NCI-H2107 treated with DMSO at 0.1 percent for 48 hours (cell line): ENCODE measurements around the gene LIMS1.
"Not testable (repeated sequence)": the region's sequence is repeated elsewhere in the genome, so short reads cannot be mapped to it uniquely, and the experiment has no call there.

ENCODE experiments used
- DNase-seq: peaks from one replicate; lab custom pipeline; 2025; ENCODE audit not compliant: unreplicated experiment; lab: John Stamatoyannopoulos, UW

LIMS1 gene

DNA sequence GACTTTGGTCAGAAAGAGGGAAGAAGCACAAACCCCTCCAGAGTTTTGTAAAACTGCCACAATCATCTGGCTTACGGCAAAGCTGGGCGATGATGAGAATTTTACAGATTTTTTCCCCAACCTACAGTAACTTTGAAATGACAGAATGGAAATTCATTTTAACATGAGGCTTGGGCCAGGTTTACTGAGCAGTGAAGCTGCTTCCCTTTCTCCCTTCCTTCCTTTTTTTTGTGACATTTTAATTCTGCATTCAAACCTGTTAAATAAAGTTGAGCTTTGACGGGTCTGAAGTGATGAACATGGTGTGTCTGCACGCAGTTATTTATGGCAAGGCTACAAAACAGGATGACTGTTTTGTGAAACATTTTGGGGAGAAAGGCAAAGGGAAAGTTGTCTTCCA lies 123.2 kb downstream of the LIMS1 start:
- DNase-seq, result not testable (repeated sequence)

DNA sequence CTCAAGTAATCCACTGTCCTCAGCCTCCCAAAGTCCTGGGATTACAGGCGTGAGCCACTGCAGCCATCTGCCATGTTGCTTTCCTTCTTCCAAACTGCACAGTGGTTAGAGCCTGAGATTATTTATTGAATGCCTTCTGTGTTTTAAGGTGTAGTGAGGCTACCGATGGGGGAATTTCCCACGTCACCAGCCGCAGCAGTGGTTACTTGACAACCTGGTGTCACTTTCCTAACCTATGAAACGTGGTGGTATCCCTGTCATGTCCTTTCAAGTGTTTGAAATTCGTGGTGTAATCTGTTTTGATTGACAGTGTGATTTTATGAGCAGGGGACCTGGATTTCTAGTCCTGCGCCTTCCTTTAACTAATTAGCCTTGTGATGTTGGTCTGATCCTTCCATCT lies 124.3 kb downstream of the LIMS1 start:
- DNase-seq, result not testable (repeated sequence)

DNA sequence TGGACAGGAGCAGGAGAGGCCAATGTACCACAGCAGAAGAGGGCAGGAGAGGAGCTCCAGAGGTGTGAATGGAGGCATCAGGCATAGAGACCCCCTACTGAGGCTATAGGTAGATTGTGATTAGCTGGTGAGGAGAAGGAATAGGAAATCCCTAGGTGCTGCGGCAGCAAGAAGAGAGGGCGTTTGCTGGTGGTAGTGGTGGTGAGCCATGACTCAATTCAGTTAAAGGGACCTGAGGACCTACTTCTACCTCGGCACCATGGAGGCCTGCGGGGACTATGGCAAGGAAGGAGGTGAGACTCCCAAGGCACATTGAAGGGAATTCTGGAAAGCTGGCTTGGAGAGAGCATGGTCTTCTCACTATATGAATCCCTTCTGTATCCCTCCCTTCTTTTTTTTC lies 127.2 kb downstream of the LIMS1 start:
- not testable (repeated sequence) for DNase-seq

DNA sequence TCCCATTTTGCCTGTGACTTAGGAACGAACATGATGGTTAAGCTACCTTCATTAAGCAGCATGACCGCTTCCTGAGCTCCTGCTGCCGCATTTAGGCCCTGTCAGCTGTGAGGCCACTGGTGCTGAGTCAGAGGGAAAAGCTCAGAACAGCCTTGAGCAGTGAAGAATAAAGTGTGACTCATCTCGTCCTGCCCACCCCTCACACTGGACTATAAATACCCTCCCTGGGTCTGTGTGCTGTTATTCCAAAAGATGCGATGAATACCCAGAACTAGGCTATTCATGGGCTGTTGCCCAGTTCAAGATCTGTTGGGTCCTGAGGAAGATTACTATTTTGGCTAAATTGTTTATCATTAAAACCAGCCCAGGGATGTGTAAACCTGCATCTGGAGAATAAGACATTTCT lies 127.9 kb downstream of the LIMS1 start:
- not testable (repeated sequence) for DNase-seq

DNA sequence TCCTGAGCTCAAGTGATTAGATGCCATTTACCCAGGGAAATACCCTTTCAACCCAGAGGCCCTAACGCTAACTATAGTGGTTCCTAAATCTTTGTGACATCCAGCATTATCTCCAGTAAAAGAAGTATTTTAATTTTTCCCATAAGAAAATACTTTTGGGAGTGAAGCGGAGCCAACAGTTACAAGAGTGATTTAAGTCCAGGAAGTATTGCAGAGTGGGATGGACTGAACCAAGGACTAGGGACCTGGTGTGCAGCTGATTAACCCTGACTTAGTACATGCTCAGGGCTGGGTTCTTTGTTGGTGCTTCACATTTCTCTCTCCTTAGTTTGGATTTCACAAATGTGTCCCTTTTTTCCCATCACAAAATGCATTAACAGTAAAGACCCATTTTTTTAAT lies 129.1 kb downstream of the LIMS1 start:
- not testable (repeated sequence) for DNase-seq

DNA sequence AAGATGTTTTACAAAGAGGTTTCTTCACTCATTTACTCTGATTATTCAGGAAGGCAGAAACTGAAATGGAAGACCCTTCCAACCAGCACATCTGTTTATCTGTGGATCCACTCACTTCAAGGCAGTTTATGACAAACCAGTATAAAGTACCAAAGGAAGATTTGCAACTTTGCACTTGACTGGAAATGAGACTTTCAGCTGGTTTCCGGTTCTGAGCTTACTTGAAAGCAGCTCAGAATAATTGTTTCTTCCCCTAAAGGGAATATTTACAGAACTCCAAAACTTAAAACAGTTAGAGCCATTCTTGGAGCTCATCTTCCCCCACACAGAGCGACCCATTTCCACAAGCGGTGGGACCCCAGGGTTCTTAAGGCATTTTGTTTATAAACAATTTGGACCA lies 129.8 kb downstream of the LIMS1 start:
- DNase-seq, result not testable (repeated sequence)

DNA sequence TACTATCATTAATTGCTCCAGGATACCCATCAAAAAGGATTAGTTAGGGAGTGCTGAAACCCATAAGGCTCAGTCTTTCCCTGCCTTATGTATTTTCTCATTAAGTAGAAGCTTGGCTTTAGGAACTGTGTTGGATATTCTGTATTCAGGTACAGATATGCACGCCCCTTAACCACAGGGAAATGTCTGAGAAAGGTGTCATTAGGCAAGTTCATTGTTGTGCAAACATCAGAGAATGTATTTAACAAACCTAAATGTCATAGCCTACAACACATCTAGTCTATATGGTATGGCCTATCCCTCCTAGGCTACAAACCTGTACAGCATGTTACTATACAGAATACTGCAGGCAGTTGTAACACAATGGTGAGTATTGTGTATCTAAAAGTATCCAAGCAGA lies 130.7 kb downstream of the LIMS1 start:
- not testable (repeated sequence) for DNase-seq

DNA sequence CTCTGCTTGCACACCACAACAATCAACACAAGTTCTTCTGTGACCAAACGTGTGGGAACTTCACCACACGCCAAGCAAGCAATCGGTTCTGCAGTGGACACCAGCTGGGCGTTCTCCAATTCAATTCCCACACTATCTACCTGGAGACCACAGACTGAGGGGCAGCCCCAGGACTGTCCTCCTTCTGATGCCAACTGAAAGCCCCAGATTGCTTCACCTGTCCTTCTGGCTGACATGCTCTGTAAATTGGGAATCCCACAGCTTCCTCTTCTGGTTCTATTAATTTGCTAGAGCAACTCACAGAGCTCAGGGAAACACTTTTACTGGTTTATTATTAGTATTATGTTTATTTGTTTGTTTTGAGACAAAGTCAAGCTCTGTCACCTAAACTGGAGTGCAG lies 131.7 kb downstream of the LIMS1 start:
- not testable (repeated sequence) for DNase-seq

DNA sequence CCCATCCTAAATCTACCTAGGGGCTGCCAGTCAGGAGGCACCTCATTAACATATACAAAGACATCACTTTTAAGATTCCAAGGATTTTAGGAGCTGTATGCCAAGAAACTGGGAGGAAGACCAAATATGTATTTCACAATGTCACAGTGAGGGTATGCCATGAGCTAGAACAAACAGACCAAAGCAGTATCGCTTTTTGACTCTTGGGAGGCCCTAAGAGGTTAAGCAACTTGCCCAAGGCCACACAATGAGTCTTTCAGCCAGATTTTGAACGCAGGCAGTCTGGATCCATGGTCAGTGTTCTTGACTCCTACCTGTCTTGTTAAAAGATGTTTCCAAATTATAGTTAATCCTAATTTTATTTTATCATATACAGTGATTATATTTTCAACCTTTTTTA lies 132.9 kb downstream of the LIMS1 start:
- DNase-seq, result not testable (repeated sequence)

DNA sequence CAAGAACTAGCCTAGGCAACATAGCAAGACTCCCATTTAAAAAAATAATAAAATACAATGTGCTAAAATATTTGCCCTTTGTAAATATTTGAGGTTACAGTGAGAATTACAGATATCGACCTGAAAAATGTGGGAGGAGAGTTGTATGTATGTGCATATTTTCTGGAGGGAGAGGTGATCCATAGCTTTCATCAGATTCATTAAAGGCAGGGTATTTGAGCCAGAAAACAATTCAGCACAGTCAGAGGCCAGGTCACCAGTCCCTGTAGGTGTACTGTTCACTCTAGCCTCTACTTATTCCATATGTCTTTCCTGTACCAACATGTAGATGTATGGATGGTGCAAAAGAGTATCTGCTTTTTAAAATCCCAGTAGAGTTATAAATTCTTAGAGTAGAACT lies 136.0 kb downstream of the LIMS1 start:
- DNase-seq, result not testable (repeated sequence)

DNA sequence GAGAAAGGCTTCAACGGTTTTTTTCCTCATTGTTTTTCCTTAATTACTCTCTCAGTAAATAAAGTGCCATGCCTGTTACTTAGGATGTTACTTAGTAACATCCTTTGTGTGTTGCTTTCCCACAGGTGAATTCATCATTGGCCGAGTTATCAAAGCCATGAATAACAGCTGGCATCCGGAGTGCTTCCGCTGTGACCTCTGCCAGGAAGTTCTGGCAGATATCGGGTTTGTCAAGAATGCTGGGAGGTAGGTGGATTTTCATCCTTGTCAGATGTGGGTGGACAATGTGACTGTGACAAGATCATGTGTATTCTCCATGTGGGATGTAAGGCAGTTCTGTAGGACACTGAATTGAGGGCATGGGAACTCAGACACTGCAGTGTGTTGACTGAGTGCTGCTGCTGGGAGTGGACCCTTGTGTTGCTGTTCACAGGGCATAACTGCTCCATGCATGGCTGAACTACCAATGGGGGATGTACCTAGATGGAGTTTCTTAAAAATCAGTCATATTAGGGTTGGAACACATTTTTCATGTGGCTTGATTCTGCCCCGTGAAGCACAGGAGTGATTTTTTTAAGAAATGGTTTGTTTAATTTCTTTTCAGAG lies 138.0 kb downstream of the LIMS1 start:
- DNase-seq, result not testable (repeated sequence)

DNA sequence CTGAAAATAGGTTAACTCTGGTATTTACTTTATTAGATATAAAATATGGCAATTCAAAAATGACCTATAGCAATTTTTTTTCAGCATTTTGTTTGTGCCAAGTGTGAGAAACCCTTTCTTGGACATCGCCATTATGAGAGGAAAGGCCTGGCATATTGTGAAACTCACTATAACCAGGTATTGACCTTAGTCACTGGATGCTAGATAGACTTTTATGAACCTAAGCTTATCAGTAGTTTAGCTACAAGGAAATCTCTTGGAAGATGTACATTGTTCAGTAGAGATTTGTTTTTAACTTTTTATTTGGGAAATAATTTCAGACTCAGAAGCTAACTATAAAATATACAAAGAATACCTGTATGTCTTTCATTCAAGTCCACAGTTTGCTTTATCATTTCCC lies 142.3 kb downstream of the LIMS1 start:
- DNase-seq, result not testable (repeated sequence)

DNA sequence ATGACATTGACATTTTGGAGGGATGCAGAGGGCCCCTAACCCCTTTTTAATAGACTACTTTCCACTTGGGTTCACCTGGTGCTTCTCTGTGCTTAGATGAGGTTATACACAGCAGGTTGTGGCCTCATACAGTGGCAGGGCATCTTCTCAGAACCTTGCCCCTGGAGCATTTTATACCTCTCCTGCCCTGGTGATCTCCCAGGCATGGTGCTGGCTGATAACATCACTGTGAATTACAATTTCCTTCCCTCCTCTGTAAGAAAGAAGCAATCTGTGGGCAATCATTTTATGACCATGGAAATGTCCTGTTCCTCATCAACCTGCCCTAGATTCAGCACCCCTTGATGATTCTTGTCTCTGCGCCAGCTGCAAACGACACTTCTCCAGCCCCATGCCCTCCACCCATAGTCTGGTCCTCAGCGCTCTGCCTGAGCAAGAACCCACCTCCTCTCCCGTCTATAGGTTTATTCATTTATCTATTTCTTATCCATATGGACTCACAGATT lies 143.0 kb downstream of the LIMS1 start:
- DNase-seq, result not testable (repeated sequence)

DNA sequence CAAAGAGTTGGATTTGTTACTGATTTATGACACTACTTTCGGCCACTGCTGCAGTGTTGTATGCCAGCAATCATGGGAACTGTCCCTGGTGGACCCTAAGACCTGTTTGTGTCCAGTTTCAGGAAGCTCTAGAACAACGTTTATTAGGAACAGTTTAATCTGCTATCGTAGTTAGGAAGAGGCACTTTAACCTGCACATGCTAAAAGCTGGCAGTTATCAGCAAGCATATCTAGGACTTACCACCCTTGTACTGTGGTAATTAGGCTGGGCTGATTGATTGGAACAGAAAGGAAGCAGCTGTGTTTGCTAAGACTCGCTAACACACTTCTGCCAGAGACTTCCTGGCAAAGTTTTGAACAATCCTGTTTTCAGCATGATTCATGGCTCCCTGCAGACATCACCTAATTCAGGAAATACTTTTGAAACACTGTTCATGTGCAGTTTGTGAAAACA lies 144.0 kb downstream of the LIMS1 start:
- DNase-seq, result not testable (repeated sequence)

DNA sequence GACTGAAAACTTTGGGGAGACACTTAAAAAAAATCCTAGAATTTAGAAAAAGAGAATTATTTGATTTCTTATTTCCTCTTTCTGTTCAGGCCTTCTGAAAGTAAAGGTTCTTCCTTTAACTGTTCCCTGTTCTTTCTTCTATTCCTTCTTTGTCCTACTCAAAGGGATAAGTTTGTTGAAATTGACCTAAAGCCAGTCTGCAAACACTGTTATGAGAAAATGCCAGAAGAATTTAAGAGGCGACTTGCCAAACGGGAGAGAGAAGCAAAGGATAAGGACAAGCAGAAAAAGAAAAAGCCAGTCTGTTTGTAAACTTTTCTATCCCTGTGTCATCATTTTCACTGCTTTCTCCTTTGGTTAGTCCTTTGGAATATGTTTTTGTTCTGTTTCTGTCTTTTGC lies 146.5 kb downstream of the LIMS1 start:
- not testable (repeated sequence) for DNase-seq

DNA sequence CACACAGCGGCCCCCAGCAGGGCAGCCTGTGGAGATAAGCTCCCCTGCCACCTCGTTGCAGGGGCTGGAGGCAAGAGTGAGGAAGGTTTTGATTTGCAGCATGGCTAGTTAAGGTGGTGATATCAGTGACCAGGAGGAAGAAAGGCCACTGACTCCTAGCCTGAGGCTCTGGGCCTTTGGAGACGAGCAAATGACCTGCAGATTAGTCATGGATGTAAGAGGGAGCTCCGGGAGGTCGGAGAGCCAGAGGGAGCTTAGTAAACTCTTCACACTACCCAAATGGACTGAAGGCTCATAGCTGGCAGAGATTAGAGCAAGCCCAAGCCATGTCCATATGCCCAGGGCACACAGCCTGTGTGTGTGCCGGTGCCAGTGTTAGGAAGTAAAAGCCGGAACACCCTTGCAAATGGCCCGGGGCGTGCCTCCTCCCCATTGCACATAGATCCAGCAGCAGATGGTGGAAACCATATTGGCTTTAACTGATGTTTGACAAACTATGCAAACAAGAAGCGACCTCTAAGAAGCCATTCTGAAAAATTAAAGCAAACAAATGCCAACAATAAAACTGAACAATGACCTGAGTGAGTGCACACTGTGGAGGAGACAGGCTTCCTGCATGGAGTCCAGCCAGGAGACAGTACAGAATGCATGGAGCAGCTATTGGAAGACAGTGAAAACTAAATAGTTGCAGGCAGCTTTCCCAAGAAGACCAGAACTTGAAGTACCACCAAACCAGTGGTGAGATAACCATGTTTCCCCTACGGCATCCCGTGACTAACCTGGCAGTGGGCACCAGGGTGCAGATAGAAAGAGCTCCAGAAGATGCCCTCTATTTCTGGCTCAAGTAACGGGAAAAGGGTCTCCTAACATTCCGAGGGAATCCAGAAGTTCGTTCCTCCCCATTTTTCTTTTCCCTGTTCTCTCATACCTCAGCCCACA lies 154.8 kb downstream of the LIMS1 start:
- DNase-seq, result not testable (repeated sequence)

DNA sequence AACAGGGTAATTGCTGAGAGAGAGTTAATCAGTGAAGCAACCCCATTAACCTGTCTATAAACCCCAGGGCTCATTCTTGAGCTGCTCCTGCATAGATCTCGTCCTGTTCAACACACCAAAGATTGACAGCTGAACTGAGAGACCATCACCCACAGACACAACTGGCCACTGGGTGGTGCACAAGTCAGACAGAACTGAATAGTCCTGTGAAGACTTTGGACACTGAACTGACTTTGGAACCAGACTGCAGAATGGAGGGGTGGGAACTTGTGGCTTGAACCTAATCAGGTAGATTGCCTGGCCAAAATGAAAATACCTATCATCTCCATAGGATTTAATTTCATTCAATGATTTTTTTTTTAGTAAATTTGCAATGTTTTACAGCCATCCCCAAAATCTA lies 155.7 kb downstream of the LIMS1 start:
- DNase-seq, result not testable (repeated sequence)

DNA sequence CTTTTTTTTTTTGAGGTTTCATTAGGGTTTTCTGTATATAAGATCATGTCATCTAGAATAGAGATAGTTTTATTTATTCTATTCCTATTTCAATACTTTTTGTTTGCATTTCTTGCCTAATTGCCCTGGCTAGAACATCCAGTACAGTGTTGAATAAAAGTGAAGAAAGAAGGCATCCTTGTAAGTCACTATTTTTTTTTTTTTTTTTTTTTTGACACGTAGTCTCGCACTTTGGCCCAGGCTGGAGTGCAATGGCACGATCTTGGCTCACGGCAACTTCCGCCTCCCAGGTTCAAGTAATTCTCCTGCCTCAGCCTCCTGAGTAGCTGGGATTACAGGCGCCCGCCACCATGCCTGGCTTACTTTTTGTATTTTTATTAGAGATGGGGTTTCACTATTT lies 157.2 kb downstream of the LIMS1 start:
- DNase-seq, result no peak

DNA sequence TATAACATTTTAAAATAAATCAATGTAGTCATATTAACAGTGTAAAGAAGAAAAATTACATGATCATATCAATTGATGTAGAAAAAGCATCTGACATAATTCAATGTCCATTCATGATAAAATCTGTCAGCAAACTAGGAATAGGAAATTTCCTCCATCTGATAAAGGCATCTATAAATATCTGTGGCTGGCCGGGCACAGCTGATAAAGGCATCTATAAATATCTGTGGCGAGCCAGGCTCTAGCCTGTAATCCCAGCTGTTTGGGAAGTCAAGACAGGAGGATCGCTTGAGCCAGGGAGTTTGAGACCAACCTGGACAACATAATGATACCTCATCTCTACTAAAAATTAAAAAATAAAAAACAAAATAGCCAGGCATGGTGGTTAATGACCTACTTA lies 166.9 kb downstream of the LIMS1 start:
- no peak for DNase-seq

DNA sequence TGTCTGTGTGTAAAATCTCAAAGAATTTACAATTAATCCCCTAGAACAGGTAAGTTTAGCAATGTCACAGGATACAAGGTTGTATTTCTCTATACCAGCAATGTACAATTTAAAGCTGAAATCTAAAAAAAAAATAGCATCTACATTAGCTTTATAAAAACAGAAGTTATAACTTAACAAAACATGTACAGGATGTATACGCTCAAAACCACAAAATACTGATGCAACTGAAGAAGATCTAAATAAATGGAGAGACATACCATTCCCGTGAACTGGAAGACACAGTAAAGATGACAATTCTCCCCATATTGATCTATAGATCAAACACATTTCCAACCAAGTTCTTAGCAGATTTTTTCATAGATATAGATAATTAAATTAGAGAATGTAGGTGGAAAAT lies 167.5 kb downstream of the LIMS1 start:
- DNase-seq, result no peak

DNA sequence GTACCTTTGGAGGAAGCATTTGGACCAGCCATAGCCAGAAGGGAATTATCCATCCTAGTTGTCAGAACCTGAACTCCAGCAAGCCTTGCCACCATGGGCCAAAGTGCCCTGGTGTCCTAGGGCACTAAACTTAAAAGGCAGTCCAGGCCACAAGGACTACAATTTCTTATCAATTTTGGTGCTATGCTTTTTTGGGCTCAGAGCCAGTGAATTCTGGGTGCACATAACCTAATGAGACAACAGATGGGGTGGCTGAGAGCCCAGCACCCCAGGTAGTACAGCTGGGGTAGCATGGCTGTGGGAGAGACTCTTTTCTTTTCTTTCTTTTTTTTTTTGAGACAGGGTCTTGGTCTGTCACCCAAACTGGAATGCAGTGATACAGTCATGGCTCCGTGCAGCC lies 170.6 kb downstream of the LIMS1 start:
- DNase-seq, result no peak

DNA sequence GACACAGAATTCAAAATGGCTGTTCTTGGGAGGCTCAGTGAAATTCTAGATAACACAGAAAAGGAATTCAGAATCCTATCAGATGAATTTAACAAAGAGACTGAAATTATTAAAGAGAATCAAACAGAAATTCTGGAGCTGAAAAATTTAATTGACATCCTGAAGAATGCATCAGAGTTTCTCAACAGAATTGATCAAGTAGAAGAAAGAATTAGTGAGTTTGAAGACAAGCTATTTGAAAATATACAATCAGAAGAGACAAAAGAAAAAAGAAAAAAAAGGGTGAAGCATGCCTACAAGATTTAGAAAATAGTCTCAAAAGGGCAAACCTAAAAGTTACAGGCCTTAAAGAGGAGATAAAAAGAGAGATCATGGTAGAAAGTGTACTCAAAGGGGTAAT lies 173.0 kb downstream of the LIMS1 start:
- DNase-seq, result no peak
